H1 (cell line): ENCODE results near the gene AWAT2. TPM values are rescaled to one million over a fixed set of nuclear protein-coding genes. Genes with fewer than 3 reads are reported as not detected.

ENCODE experiments used
- BACH1 ChIP-seq: IDR thresholded peaks from 2 replicates; pipeline ENCODE4 v1.6.1; 2012; ENCODE audit warnings: low read length, improper control_type of control experiment
- BRCA1 ChIP-seq: IDR thresholded peaks from 2 replicates; pipeline ENCODE4 v1.6.1; 2012; ENCODE audit warnings: low read depth, low read length, improper control_type of control experiment
- CBX8 ChIP-seq: fragments of 300-800, 300-1000 bp; sonication (generic); IDR thresholded peaks from 2 replicates; pipeline ENCODE4 v1.7.1; 2016; ENCODE audit warnings: low read depth, low read length, borderline replicate concordance
- EP300 ChIP-seq, 2 experiments: IDR thresholded peaks; 1 replicate in 1 of 2; 2 replicates in 1 of 2; pipeline ENCODE4 v1.6.1; 2011 to 2012; ENCODE audit warnings: low read depth in 2 of 2, low read length in 2 of 2, mild to moderate bottlenecking in 2 of 2, borderline replicate concordance in 1 of 2, inconsistent platforms in 1 of 2, moderate library complexity in 1 of 2
- GTF2F1 ChIP-seq: IDR thresholded peaks from 2 replicates; pipeline ENCODE4 v1.6.1; 2012; ENCODE audit warnings: low read depth, low read length, improper control_type of control experiment, borderline replicate concordance
- KDM5A ChIP-seq: fragments of 200-600 bp; IDR thresholded peaks from 2 replicates; pipeline ENCODE4 v1.7.1; 2012; ENCODE audit warnings: mild to moderate bottlenecking, low read length, inconsistent platforms, mixed read lengths
- MAFK ChIP-seq: IDR thresholded peaks from 2 replicates; pipeline ENCODE4 v1.6.1; 2012; ENCODE audit warnings: low read depth, mild to moderate bottlenecking, improper control_type of control experiment, low read length
- PHF8 ChIP-seq: fragments of 200-600 bp; sonication (generic); conservative IDR thresholded peaks from 2 replicates; pipeline ENCODE4 v1.7.1; 2012; ENCODE audit warnings: low read depth, mild to moderate bottlenecking, inconsistent platforms, low read length, moderate library complexity
- TAF1 ChIP-seq: IDR thresholded peaks from 2 replicates; pipeline ENCODE4 v1.6.1; 2011; ENCODE audit warnings: mild to moderate bottlenecking, low read depth, low read length
- TCF12 ChIP-seq: IDR thresholded peaks from 2 replicates; pipeline ENCODE4 v1.6.1; 2011; ENCODE audit warnings: low read depth, mild to moderate bottlenecking, low read length
- polyA plus RNA-seq, 7 experiments: library from polyadenylated mRNA; depleted of rRNA in 3 of 7; stranded (reverse) in 5 of 7; unstranded in 2 of 7; fragments of >200 nt in 5 of 7; fragments of 200-250 nt in 2 of 7; gene quantifications; 1 replicate in 5 of 7; 2 replicates in 1 of 7; 4 replicates in 1 of 7; pipeline versions ENCODE4 v1.2.1 to v1.2.3, GENCODE V29; 2011 to 2013; ENCODE audit warnings: missing spikeins in 2 of 7, mixed read lengths in 2 of 7
- total RNA-seq: library from RNA; stranded (reverse); fragmentation: NEBNext Ultra II Directional; extraction: Animal tissue kit (Norgen Biotek cat#: 25700); gene quantifications from 2 replicates; pipeline ENCODE4 v1.2.1, GENCODE V29; 2021
- TF ChIP-seq, protein P1 (sequence below): fragments of 300-600 bp; sonication (generic); IDR thresholded peaks from 2 replicates; pipeline ENCODE4 v1.7.1; 2012; ENCODE audit warnings: low read length, moderate library complexity, mild to moderate bottlenecking, inconsistent platforms; ENCODE audit not compliant: insufficient replicate concordance

The AWAT2 gene
- total and polyA plus RNA-seq, 2 of the 8 experiments (the other 6 are each of a cell fraction or from before 2014, with no cell fraction given), result not detected

DNA sequence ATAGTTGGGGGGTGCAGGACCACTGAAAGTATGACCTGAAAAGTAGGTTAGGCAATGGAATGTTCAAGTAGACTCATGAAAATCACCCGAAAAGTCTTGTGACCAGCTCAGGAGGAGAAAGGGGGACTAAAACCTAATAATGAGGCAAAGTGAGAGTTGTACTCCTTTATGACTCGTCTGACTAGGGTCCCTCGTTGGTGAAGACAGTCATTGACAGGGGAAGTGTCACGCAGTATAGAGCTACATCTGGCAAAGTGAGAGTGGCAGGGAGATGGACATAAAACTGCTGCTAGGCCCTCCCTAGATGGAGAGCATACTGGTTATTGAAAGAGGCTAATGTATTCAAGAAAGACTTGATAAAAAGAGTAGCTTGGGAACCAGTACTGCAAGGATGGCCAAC is 33.0 kb upstream of the AWAT2 start (continued):
- TF ChIP-seq, protein P1, sequence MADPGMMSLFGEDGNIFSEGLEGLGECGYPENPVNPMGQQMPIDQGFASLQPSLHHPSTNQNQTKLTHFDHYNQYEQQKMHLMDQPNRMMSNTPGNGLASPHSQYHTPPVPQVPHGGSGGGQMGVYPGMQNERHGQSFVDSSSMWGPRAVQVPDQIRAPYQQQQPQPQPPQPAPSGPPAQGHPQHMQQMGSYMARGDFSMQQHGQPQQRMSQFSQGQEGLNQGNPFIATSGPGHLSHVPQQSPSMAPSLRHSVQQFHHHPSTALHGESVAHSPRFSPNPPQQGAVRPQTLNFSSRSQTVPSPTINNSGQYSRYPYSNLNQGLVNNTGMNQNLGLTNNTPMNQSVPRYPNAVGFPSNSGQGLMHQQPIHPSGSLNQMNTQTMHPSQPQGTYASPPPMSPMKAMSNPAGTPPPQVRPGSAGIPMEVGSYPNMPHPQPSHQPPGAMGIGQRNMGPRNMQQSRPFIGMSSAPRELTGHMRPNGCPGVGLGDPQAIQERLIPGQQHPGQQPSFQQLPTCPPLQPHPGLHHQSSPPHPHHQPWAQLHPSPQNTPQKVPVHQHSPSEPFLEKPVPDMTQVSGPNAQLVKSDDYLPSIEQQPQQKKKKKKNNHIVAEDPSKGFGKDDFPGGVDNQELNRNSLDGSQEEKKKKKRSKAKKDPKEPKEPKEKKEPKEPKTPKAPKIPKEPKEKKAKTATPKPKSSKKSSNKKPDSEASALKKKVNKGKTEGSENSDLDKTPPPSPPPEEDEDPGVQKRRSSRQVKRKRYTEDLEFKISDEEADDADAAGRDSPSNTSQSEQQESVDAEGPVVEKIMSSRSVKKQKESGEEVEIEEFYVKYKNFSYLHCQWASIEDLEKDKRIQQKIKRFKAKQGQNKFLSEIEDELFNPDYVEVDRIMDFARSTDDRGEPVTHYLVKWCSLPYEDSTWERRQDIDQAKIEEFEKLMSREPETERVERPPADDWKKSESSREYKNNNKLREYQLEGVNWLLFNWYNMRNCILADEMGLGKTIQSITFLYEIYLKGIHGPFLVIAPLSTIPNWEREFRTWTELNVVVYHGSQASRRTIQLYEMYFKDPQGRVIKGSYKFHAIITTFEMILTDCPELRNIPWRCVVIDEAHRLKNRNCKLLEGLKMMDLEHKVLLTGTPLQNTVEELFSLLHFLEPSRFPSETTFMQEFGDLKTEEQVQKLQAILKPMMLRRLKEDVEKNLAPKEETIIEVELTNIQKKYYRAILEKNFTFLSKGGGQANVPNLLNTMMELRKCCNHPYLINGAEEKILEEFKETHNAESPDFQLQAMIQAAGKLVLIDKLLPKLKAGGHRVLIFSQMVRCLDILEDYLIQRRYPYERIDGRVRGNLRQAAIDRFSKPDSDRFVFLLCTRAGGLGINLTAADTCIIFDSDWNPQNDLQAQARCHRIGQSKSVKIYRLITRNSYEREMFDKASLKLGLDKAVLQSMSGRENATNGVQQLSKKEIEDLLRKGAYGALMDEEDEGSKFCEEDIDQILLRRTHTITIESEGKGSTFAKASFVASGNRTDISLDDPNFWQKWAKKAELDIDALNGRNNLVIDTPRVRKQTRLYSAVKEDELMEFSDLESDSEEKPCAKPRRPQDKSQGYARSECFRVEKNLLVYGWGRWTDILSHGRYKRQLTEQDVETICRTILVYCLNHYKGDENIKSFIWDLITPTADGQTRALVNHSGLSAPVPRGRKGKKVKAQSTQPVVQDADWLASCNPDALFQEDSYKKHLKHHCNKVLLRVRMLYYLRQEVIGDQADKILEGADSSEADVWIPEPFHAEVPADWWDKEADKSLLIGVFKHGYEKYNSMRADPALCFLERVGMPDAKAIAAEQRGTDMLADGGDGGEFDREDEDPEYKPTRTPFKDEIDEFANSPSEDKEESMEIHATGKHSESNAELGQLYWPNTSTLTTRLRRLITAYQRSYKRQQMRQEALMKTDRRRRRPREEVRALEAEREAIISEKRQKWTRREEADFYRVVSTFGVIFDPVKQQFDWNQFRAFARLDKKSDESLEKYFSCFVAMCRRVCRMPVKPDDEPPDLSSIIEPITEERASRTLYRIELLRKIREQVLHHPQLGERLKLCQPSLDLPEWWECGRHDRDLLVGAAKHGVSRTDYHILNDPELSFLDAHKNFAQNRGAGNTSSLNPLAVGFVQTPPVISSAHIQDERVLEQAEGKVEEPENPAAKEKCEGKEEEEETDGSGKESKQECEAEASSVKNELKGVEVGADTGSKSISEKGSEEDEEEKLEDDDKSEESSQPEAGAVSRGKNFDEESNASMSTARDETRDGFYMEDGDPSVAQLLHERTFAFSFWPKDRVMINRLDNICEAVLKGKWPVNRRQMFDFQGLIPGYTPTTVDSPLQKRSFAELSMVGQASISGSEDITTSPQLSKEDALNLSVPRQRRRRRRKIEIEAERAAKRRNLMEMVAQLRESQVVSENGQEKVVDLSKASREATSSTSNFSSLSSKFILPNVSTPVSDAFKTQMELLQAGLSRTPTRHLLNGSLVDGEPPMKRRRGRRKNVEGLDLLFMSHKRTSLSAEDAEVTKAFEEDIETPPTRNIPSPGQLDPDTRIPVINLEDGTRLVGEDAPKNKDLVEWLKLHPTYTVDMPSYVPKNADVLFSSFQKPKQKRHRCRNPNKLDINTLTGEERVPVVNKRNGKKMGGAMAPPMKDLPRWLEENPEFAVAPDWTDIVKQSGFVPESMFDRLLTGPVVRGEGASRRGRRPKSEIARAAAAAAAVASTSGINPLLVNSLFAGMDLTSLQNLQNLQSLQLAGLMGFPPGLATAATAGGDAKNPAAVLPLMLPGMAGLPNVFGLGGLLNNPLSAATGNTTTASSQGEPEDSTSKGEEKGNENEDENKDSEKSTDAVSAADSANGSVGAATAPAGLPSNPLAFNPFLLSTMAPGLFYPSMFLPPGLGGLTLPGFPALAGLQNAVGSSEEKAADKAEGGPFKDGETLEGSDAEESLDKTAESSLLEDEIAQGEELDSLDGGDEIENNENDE, result no peak
- TF ChIP-seq CBX8 (no peak), BRCA1 (no peak), KDM5A (no peak), TAF1 (no peak), GTF2F1 (no peak), PHF8 (no peak), MAFK (no peak), EP300 (IDR thresholded peaks at IDR 0.05; ENCODE audit: borderline replicate concordance in 1 of 2, low read depth in 2 of 2, low read length in 2 of 2) (no peak), BACH1 (no peak), TCF12 (no peak)
- TF ChIP-seq, all 59 proteins: peak for 0
